GM12891 (cell line): ENCODE measurements around the gene ALDH3B1.
"Not testable (repeated sequence)": the region's sequence is repeated elsewhere in the genome, so short reads cannot be mapped to it uniquely, and the experiment has no call there.

Experiments
- POLR2A ChIP-seq: IDR thresholded peaks from 2 replicates; pipeline ENCODE4 v1.6.1; 2011; ENCODE audit warnings: low read depth, low read length, control low read depth
- POLR2AphosphoS5 ChIP-seq: IDR thresholded peaks from 2 replicates; pipeline ENCODE4 v1.6.1; 2011; ENCODE audit warnings: low read depth, low read length, control low read depth
- POU2F2 ChIP-seq: IDR thresholded peaks from 2 replicates; pipeline ENCODE4 v1.6.1; 2011; ENCODE audit warnings: low read depth, mild to moderate bottlenecking, control low read depth, low read length, moderate library complexity

GRCh38 chr11:67974746-67975145 lies 35.4 kb upstream of the ALDH3B1 start:
- TF ChIP-seq POLR2A, POLR2AphosphoS5, POU2F2: not testable (repeated sequence)
